Measurements from ENCODE around the gene CRTC2.
"Not testable (repeated sequence)": the region's sequence is repeated elsewhere in the genome, so short reads cannot be mapped to it uniquely, and the experiment has no call there.

CRTC2 gene

GRCh38 chr1:153958111-153958960, at the start of gene CRTC2:
CRTC2 (minus strand) TSS chr1:153958612; CDS start chr1:153958497, 115 bp downstream.
- peak; percentile 99 for DNase-seq

DNA sequence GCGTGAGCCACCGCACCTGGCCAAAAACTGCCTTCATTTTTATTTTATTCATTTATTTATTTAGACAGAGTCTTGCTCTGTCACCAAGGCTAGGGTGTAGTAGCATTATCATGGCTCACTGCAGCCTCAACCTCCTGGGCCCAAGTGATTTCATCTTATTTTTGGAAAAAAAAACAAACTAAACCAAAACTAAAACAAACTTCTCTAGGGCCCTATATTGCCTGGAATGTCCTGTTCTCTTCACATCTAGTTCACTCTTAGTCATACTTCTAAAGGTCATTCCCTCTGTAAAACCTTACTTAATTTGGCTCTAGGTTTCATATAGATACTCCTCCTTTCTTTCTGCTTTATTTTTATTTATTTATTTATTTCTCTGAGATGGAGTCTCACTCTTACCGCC, 47.7 kb upstream of the CRTC2 start:
- DNase-seq: no peak

DNA sequence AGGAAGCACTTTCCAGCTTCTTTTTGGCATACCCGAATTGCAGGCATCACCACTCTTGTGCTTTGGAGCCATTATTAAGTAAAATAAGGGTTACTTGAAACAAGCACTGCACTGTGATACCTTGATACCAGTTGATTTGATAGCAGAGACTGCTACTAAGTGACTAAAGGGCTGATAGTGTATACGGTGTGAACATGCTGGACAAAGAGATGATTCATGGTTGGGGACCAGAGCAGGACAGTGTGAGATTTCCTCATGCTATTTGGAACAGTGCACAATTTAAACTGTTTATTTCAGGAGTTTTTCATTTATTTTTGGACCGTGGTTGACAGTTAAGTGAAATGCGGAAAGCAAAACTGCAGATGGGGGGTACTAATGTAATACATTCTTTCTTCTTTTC, 42.0 kb upstream of the CRTC2 start:
- DNase-seq: no peak

DNA sequence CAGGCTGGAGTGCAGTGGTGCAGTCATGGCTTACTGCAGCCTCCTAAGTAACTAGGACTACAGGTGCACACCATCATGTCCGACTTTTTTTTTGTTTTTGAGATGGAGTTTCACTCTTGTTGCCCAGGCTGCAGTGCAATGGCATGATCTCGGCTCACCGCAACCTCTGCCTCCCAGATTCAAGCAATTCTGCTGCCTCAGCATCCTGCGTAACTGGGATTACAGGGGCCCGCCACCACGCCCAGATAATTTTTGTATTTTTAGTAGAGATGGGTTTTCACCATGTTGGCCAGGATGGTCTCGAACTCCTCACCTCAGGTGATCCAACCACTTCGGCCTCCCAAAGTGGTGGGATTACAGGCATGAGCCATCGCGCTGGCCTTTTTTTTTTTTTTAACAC, 38.5 kb upstream of the CRTC2 start:
- not testable (repeated sequence) for DNase-seq

- no peak for DNase-seq
Measured at GRCh38 chr1:153995640-153996039, 37.2 kb upstream of the CRTC2 start.

DNA sequence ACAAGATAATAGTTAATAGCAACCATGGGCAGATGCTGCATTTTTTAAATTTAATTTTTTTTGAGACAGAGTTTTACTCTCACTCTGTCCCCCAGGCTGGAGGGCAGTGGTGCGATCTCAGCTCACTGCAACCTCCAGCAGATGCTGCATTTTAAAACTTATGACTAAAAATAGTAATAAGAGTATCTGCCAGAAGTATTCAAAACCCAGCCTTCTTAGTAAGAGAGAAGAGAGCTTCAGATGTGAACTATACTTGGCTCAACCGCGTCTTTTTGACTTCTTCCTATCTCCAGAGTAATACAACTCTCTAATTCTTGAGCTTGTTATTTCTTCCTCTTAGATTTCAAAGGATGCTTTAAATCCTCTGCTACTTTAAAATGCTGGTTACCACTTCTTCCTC, 36.8 kb upstream of the CRTC2 start:
- no peak for DNase-seq

GRCh38 chr1:153991806-153992205, 33.4 kb upstream of the CRTC2 start:
- DNase-seq: no peak

DNA sequence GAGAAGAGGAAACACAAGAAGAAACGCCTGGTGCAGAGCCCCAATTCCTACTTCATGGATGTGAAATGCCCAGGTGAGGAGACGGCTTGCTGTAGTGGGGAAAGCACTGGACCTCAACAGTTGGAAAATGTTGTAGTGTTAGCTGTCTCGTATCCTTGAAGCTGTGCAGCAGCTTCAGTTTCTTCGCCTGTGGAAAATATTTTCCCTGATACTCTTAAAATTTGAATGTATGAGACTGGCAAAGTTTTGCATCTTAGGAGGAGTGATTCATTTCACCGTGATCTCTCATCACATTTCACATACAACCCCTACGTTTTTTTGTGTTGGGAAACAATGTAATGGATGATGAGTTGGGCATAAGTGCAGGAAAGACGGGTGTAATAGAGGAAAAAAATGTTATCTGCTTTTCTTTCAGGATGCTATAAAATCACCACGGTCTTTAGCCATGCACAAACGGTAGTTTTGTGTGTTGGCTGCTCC, 32.8 kb upstream of the CRTC2 start:
- DNase-seq: no peak

GRCh38 chr1:153990468-153991150, 32.2 kb upstream of the CRTC2 start, which contains the start of gene RPS27:
RPS27 (plus strand) TSS chr1:153990762; CDS start chr1:153990797, 35 bp downstream.
- DNase-seq: peak; percentile 97

DNA sequence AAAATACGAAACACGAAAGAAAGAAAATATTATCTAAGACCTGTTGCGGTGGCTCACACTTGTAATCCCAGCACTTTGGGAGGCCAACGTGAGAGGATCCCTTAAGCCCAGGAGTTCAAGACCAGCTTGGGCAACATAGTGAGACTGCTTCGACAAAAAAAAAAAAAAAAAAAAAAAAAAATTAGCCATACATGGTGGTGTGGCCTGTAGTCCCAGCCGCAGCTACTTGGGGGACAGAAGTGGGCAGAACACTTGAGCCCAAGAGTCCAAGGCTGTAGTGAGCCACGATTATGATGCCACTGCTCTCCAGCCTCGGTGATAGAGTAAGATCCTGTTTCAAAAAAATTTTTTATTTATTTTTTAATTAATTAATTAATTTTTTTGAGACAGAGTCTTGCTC, 29.2 kb upstream of the CRTC2 start:
- DNase-seq: no peak

DNA sequence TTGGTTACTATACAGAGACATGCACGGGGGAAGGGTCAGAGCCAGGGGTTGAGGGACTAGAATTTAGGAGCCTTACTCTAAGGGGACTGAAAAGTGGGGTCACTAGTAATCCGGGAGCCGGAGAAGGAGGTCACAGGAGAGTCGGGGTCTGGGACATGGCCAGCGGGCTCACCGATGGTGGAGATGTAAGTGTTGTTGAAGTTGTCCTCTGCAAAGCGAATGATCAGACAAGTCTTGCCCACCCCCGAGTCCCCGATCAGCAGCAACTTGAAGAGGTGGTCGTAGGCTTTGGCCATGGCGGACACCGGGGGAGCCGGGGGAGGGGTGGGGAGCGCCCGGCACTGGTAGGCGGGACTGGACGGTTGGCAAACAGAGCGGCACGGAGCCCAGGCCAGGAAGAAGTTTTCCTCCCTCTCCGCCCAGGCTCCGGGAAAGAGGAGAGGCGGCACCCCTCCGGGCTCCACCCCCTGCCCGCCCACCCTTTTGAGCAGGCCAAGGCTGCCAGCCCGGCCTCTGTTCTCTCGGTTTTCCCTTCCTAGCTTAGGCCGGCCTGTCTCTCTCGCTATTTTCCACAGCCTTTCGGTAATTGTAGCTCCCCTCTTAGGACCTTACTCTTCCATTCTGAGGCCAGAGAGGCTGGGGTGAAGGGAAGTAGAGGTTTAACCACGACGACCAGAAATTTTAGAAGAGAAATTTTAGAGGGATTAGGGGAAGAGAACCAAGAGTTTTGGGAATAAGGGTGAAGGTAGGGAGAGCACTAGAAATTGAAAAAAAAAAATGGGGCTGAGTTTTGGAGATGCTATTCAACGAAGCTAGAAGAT, 27.7 kb upstream of the CRTC2 start, which contains the start of gene RAB13:
TSS of gene RAB13 (minus strand) at position 399 of the 821 bp plus-strand sequence. CDS start at position 296, 103 bp downstream.
- peak; percentile 22 for DNase-seq

GRCh38 chr1:153985341-153985912, 27.0 kb upstream of the CRTC2 start:
- no peak for DNase-seq

- no peak for DNase-seq
Measured at GRCh38 chr1:153984123-153984894, 25.9 kb upstream of the CRTC2 start.

GRCh38 chr1:153981735-153982134, 23.3 kb upstream of the CRTC2 start:
- DNase-seq: not testable (repeated sequence)

- DNase-seq: not testable (repeated sequence)
Measured at GRCh38 chr1:153979091-153979490, 20.7 kb upstream of the CRTC2 start.

DNA sequence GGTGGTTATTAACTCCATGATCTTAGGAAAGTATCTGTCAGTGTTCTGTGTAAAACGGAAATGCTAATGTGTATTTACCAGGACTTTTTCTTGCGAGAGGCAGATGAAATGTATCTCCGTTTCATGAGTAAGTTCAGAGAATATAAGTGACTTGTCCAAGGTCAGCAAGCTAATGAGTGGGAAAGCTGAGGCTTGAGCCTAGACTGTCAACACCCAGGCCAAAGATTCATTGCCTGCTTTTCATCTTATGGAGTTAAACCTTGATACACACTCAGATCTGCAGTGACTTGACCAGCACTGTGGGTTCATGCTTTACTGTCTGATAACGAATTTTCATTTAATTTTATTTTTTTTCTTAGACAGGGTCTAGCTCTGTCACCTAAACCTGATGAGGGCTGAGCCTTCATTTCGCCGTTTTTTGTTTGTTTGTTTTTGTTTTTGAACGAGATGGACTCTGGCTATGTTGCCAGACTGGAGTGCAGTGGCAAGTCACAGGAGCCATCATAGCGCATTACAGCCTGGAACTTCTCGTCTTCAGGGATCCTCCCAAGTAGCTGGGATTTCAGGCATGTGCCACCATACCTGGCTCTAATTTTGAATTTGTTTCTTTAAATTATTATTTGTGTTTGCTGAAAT, 20.0 kb upstream of the CRTC2 start:
- DNase-seq: no peak

DNA sequence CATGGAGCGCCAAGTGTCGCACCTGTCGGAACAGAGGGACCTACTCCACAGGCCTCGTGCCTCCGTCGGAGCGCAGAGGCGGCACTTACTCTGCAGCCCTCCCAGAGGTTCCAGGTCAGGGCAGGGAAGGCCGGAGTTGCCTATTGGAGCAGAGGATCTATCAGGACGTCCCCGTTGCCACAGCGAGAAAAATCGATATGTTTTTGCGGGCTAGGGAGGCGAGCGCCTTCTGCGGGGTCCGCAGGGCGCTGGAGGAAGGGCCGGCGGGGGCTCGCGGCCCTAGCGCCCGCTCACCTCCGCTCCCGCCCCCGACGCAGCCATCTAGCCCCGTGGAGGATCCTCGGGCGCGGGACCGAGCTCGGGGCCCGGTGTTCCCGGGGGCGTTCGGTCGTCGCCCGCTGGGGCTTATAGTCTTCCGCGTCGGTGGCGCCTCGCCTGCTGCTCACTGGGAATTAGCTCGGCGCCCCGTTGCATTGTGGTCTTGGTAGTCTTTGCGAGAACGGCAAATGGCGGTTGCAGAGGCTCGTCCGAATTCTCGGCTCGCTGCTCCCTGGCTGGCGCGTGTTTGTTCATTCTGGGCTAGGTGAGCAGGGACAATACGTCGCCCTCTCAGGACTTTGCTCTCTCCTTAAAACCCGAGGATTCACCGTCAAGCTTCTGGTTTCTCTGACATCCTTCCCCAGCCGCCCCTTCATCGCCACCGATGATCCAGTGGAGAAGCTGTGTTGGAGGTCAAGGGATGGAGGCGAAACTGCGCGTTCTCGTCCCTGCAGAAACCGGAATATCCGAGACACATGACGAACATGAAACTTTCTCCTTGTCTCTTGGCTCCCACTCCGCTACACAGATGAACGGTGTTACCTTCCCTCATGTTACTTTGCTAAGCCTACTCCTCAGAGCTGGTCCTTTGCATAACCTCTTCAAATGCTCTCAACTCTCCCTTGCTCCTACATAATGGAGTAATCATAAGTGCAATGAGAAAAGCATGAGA, 19.1 kb upstream of the CRTC2 start, which contains the start of gene JTB:
TSS of gene JTB (minus strand) at position 425 of the 991 bp plus-strand sequence. CDS start at position 3, 422 bp downstream.
- peak; percentile 89 for DNase-seq

- no peak for DNase-seq
Measured at GRCh38 chr1:153976819-153977249, 18.4 kb upstream of the CRTC2 start.

- DNase-seq: no peak
Measured at GRCh38 chr1:153973525-153973924, 15.1 kb upstream of the CRTC2 start.

DNA sequence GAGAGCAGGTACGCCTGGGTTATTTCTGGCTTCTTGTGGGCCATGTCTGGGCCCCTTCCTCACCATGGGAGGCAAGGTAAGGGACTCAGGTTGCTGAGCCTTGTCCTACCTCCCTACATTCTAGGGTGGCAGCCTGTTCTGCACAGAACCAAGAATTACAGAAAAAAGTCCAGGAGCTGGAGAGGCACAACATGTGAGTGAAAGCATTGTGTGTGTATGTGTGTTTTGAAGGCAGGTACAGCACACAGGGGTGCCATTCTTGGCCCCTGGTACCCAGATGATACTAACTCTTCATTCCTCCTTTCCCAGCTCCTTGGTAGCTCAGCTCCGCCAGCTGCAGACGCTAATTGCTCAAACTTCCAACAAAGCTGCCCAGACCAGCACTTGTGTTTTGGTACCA, 14.7 kb upstream of the CRTC2 start:
- no peak for DNase-seq

Data from NCI-H1092 (cell line).